GM20431 (cell line): Measurements from ENCODE around the gene ATRN.
"Not testable (repeated sequence)": the region's sequence is repeated elsewhere in the genome, so short reads cannot be mapped to it uniquely, and the experiment has no call there.

Source experiments
- in situ Hi-C: fragments of 300-500 bp; cut with MseI, MboI; formaldehyde crosslinking; loops from one replicate; pipeline ENCODE4 v1.15.0; 2020; ENCODE audit warnings: low sequenced_read_pairs; ENCODE audit not compliant: unreplicated experiment

The ATRN gene

DNA sequence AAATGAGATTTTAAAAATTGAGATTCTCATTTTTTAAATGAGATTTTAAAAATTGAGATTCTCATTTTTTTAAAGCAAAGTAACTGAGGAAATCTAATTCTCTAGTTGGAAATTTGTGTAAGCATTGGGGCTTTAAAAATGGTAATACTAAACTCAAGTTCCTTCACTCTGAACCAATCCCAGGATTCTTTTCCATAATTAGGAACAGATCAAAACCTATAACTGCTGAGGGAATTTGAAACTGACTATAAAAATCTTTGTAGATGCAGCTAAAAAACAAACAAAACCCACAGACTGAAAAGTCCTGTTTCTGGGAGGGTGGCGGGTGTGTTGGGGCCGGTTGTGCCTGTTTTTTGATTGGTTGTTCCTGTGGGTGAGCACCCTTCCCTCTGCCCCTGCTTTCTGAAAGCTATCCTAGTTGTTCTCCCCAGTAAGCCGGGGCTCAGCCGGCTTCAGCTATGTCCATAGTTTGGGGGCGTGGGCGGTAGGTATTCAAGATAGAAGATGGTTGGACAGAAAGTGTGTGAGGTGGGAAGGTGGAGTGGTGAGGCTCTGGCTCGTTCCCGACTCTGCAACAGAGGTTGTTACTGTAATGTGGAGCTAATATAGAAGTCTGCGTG, 143.1 kb downstream of the ATRN start:
- in situ Hi-C loops = no loop called here

DNA sequence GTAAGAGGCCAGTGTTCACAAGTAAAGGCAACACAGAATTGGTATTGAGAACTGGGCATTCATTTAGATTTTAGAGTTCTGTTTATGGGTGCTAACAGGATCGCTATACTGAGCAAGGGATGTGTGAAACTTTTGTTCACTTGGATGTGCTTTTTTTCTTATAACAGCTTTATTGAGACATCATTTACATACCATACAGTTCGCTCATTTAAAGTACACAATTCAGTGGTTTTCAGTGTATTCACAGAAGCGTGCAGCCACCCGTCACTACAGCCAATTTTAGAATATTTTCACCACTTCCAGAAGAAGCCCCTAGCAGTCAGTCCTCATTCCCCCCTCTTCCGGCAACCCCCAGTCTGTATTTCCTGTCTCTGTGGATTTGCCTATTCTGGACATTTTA, 143.6 kb downstream of the ATRN start:
- in situ Hi-C loops = no loop called here

DNA sequence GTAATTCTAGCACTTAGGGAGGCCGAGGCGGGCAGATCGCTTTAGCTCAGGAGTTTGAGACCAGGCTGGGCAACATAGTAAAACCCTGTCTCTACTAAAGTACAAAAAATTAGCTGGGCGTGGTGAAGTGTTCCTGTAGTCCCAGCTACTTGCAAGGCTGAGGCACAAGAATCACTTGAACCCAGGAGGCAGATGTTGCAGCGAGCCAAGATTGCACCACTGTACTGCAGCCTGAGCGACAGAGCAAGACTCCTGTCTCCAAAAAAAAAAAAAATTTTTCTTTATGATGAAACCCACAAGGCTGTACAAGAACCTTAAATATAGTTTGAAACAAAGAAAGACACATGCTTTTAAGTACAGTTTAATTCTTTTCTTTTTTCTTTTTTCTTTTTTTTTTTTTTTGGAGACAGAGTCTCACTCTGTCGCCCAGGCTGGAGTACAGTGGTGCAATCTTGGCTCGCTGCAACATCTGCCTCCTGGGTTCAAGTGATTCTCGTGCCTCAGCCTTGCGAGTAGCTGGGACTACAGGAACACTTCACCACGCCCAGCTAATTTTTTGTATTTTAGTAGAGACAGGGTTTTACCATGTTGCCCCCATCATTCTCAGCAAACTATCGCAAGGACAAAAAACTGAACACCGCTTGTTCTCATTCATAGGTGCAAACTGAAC, 144.5 kb downstream of the ATRN start:
- in situ Hi-C loops = not testable (repeated sequence)

DNA sequence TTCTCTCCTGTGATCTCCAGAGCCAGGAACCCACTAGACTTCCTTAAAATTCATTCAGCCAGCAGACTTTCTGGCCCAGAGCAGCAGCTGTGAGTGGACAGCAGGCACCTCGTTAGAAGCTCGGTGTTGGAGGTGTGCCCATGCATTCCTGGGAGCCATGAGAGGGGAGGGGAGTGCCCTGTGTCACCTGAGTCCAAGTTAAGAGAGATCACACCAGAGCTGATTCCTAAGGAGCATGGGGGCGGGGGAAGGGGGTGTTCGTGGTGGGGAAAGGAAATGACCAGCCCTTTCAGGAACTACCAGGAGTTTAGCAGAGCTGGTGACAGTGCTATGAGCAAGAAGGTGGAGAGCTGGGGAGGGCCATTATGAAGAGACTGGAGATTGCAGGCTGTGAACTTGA, 145.4 kb downstream of the ATRN start:
- in situ Hi-C loops = no loop called here

DNA sequence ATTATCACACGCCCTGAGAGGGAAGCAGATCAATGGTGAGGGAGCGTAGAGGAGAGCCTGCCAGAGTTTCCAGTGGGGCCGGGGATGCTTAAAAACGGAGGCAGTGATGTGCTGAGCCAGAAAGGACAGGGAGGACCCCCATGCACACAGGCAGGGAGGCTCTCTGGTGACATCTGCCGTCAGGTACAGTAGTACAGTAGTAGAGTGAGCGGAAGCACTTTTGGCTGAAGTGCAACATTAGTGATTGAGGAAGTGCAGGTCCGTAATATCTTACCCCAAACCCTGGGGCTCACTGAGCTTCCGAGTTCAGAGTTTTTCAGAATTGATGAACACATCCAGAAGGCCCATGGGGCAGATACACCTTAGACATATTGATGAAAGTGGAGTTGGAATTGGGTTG, 150.3 kb downstream of the ATRN start:
- in situ Hi-C loops = no loop called here

DNA sequence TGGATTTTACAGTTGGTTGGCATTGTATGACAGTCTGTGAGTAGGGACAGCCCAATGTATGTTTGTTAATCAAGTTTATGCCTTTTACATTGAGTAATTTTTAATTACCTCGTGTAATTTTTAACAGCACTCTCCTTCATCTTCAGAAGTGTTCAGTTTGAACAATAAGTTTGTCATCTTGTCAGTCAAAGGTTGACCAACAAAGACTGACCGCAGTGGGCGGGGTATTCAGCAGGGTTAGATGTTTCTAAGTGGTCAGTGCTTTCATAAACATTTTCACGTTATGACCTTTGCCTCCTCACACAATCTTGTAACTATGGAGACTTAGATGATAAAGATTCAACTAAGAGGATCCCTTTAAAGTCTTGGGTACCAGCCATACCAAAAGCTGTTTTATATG, 151.6 kb downstream of the ATRN start:
- in situ Hi-C loops = no loop called here

DNA sequence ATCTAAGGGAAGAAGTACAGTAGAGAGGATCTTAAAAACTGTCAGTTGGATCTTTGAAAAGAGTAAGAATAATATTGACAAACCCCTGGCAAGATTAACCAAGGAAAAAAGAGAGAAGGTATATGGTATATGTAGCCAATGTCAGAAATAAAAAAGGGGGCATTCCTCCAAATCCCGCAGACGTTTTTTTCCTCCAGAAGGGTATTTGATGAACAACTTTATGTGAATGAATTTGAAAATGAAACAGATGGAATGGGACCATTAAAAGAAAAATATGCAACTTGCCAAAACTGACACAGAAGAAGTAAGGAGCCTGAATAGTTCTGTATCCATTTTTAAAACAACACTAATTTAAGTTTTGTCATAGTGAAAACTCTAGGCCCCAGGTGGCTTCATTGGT, 156.7 kb downstream of the ATRN start:
- in situ Hi-C loops = no loop called here

DNA sequence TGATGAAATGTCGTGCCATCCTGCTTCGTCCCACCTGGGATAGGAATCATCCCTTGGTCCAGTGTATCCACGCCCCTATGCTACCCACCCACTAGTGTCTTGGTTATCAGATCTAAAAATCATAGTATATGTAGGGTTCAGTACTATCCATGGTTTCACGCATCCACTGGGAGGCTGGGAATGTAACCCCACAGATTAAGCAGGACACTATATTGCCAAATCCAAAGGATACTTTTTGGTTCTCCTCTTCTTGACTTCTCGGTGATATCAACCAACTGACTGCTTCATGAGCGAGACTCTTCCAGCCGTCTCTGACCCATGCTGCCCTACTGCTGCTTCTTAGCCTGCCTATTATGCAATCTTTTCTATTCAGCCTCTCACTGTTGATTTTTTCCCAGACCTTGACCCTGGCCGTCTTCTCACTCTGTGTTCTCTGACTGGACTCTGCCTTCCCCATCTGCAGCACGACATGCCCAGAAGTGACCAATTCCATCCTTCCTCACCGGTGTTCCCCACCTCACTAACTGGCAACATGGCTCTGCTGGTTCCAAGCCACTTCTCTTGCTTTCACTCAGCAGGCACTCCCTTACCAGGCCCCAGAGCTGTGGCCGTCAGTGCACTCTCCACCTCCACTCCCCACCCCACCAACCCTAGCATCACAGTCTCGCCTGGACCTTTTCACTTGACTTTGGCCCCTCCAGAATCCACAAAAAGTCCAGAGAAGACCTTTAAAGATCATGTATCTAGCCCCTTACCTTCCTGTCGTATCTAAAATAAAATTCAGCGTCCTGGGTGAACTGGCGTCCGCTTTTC, 157.9 kb downstream of the ATRN start:
- in situ Hi-C loops = no loop called here

DNA sequence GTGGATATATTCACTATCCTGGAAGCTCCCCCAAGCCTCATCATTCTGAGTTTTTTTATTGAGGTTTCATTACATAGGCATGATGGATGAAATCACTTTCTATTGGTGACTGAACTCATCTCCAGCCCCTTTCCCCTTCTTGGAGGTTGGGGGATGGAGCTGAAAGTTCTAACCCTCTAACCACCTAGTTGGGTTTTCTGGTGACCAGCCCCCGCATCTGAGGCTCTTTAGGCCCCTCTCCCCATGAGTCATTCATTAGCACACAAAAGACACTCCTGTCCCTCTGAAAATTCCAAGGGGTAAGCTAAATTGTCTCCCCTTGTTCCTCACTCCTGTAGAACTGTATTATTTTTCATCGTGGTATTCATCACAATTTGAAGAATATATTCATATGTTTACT, 159.1 kb downstream of the ATRN start:
- in situ Hi-C loops = no loop called here

DNA sequence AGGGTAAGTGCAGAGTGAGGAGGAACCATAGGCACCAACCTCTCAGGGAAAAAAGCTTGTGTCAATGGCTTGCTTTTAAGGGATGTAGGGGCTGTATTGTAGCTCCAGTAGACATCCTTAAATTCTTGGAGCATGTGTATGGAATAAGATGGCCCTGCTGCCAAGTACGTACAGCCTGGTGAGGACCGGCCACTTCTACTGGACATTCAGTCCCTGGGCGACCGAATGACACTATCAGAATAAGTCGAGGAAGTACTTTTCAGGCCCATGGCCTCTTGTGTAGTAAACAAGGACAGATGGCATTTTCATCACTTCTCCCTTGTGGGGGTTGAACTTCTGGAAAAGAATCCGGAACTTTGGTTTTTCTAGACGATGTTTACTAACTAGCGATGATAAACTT, 159.6 kb downstream of the ATRN start:
- in situ Hi-C loops = no loop called here

DNA sequence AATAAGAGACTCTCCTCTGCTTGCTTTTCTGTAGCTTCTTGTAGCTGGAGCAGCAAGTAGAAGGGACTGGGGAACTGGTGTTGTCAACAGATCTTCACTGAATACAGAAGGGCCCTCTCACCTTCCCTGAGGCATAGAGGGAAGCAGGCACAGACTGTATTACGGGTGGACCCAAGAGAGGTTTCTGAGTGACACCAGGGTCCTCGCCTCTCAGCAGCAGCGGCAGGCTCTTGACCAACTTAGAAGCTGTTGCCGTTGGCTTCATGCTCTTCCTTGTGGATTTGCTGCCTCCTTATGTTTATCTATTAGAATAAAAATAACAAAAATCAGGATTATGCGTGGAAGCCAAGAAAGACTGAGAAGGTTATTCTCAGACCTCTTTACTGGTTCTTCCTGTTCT, 160.7 kb downstream of the ATRN start:
- in situ Hi-C loops = no loop called here

DNA sequence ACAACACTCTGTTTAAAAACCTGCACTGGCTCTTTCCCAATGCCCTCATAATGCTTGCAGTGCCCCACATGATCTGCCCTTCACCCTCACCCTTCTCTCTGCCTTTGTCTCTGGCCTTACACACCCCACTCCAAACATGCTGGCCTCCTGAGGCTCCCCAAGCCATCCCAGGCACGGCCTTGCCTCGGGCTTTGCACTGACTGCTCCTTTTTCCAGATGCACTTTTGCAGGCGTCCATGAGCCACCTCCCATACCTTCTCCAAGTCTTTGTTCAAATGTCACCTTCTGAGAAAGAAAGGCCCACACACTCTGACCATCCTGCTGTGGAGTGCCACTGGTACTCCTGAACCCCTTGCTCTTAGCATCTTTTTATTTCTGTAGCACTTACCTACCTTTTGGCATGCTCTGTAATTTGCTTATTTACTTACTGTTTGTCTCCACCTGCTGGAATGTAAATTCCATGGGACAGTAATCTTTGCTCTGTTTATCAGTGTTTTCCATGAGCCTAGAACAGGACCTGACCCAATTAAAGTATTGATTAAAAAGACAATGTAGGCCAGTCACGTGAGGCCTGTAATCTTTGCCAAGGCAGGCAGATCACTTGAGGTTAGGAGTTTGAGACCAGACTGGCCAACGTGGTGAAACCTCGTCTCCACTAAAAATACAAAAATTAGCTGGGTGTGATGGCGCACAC, 161.6 kb downstream of the ATRN start:
- in situ Hi-C loops = no loop called here

DNA sequence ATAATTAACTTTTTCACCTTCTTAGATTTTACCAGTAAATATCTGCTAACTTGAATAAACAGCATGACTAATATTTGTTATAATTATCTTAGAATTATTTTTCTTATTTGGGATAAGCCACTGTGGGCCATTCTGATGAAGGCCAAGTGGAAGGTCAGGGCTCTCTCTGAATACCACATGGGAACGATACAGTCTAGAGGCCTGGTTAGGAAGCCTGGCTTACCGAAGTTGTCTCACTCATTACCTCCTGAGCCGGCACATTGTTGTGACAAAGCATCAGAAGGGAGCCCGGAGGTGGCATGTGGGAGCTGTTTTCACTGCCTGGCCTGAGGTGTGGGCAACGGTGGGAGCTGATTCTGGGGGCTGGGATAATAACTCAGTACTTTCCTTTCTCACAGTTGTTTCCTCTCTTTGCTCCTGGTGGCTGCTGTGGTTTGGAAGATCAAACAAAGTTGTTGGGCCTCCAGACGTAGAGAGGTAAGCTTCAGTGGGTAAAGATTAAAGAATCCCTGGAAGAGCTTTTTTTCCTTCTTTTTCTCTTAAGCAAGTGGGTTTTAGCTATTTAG, 163.2 kb downstream of the ATRN start:
- in situ Hi-C loops = no loop called here

DNA sequence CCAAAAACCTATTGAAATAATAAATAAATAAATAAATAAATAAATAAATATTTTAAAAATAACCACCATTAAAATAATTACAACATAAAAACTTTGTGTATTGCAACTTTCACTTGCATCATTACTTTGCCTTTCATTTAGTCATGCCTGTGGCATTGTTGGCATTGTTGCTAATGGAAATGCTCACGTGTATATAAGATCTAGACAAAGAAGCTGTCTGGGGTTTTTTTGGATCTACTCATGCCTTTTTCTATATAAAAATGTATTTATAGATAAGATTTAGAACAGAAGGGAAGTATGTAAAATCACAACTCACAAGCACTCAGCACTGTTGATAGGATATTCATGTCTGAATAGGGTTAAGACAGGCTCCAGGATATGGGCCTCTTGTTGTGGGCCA, 164.5 kb downstream of the ATRN start:
- in situ Hi-C loops = no loop called here

DNA sequence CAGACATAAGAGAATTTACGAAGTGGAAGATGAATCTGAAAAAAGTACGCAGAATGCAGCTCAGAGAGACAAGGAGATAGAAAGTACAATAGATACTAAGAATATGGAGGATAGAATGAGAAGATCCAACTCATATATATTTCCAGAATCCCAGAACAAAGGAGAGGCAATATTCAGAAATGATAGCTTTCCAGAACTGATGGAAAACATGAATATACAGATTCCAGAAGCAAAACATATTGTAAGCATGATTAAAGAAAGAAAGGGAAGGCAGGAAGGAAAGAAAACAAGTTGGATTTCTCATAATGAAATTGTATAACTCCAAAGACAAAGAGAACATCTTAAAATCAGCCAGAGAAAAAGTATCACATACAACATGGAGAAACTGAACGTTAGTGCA, 169.4 kb downstream of the ATRN start:
- in situ Hi-C loops = no loop called here

DNA sequence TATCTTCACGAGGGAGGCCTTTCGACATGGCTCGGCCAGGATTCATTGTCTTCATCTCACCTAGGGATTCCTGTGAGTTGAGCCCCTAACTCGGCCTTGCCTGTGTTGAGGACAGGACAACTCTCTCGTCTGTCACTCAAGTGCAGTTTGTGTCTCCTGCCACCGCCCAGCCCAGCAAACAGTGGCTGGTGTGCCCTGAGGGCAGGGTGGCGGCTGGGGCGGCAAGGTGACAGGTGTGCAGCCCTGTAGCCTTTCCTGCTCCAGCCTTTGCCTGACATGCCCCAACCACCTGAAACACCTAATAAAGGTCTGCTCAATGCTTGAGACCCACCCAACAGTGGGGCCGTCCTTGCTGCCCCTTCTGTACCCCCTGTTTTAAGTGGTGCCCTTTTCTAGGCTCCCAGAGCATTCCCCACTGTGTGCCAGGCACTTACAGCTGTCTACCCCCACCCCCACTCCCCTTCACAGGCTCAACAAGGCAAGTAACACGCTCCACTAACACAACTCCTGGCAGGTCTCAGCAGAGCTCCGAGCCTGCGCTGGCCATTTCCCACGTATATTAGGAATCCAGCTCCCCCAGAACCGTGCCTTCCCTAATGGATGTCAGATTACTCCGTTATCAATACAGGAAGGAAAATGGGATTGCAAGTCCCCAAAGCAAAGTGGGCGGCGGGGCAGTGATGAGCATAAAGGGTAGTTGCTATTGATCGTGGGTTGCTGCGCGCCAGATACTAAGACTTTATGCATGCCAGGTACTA, 174.7 kb downstream of the ATRN start:
- in situ Hi-C loops = no loop called here

DNA sequence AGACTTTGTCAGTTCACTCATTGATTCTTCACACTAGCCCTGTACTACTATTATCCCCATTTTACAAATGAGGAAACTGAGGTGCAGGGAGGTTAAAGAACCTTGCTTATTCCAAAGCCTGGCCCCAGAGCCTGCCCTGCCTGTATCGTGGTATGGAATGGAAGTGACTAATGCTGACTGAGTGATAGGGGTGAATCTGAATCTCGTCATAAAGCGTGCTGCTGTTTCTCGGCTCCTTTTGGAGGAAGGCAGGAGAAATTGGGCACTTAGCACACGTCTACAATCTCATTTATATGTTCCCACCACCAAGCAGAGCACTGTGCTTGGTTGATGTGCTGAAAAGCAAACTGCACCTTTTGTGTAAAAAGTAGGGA, 175.2 kb downstream of the ATRN start:
- in situ Hi-C loops = no loop called here

DNA sequence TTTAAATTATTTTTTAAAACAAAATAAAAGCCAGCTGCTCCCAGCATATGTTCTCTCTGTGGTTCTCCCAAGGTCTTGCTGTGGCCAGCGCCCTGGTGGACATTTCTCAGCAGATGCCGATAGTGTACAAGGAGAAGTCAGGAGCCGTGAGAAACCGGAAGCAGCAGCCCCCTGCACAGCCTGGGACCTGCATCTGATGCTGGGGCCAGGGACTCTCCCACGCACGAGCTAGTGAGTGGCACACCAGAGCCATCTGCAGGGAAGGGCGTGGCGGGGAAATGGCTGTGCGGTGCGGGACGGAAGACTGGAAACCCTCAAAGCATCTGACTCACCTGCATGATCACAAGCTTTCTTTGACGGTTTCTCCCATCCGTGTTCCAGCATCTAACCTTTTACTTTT, 175.8 kb downstream of the ATRN start:
- in situ Hi-C loops = no loop called here

DNA sequence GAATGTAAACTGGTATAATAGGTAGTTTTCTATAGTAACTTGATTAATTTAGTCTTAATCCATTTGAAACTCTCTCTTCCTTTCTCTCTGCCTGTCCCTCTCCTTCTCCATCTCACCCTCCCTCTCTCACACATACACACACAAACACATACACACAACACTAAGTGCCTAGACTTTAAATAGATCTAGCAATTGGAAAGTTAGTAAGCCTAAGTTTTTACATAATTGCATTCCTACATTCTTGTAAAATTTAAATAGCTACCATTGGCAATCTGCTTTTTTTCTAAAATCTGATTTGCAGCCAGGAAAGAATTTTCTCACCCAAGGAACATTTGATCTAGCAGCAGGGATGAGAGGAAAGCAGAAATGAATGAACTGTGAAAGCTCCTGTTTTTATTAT, 176.7 kb downstream of the ATRN start:
- in situ Hi-C loops = no loop called here

DNA sequence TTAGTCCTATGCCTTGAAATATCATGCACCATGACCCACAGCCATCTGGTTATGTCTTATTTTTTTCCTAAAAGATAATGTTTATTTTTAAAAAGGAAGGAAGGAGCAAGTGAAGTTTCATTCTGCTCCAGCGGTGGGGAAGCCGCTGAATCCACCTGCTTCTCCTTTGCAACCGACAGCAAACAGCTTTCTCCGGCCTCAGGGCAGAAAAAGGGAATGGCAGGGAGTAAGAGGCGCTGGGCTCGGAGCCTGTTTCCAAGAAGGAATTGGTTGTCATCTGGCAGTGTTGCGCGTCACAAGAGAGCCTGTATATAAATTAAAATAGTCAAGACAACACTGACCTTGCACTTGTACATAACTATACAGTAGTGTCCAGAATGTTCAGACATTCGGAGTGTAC, 178.1 kb downstream of the ATRN start:
- in situ Hi-C loops = no loop called here
